HT-29 (cell line): ENCODE measurements around the gene OBSCN. TPM values are rescaled to one million over a fixed set of nuclear protein-coding genes. Genes with fewer than 3 reads are reported as not detected.
"Not testable (repeated sequence)": the region's sequence is repeated elsewhere in the genome, so short reads cannot be mapped to it uniquely, and the experiment has no call there.

Source experiments
- DNase-seq: peaks from one replicate; pipeline ENCODE4 v3.0.0-alpha.2; 2015; ENCODE audit warnings: low spot score
- total RNA-seq: library from RNA; depleted of rRNA; stranded (reverse); fragments of >200 nt; shearing (Covaris generic); gene quantifications from 2 replicates; pipeline ENCODE4 v1.2.3, GENCODE V29; 2014

The OBSCN gene
- total RNA-seq, 1 experiment from 2014 or later, result 16.7 TPM

DNA sequence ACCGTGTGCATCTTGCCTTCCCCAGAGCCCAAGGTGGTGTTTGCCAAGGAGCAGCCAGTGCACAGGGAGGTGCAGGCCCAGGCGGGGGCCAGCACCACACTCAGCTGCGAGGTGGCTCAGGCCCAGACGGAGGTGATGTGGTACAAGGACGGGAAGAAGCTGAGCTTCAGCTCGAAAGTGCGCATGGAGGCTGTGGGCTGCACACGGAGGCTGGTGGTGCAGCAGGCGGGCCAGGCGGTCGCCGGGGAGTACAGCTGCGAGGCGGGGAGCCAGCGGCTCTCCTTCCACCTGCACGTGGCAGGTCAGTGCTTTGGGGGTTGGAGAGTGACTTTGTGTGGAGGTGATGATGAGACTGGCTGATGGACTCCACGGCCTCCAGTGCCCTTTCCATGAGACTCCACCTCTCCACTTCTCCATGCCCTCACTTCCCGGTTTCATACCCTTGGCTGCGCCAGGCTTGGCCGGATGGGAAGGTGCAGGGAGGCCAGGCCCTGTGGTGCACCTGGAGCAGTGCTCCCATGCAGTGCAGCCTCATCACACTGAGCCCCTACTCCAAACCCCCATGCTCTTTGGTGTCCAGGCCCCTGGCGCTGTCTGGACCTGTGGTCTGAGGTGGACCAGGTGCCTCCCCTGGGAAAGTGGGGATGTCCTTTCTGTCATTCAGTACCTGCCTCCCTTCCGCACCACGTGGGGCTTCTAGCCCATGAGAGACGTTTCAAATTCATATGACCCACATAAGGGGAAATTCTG, 49.0 kb downstream of the OBSCN start:
- DNase-seq, result no peak

DNA sequence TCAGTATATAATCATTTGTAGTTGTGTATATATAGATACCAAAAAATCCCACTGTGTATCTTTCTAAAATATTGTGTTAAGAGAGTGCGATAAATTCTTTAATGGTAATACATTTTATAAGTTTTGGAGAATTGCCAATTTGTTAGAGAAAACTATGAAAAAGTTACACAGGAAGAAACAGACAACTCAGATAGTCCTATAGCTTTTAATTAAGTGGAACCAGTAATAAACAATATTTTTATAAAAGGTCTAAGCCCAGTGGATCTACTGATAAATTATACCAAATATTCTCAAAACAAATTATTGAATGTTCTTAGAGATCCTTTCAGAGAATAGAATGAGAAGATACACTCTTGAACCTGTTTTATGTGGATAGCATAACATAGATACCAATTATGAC, 50.6 kb downstream of the OBSCN start:
- DNase-seq, result no peak

DNA sequence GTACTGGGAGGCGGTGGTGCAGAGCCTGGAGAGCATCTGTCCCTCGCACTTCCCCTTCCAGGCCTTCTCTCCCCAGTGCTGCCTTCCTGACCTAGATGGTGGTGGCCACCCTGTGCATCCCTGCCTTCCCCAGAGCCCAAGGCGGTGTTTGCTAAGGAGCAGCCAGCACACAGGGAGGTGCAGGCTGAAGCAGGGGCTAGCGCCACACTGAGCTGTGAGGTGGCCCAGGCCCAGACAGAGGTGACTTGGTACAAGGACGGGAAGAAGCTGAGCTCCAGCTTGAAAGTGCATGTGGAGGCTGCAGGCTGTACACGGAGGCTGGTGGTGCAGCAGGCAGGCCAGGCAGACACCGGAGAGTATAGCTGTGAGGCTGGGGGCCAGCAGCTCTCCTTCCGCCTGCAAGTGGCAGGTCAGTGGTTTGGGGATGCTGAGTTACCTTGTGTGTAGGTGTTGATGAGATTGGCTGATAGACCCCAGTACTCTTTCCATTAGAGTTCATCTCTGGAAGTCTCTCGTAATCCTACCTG, 51.6 kb downstream of the OBSCN start:
- DNase-seq, result no peak

DNA sequence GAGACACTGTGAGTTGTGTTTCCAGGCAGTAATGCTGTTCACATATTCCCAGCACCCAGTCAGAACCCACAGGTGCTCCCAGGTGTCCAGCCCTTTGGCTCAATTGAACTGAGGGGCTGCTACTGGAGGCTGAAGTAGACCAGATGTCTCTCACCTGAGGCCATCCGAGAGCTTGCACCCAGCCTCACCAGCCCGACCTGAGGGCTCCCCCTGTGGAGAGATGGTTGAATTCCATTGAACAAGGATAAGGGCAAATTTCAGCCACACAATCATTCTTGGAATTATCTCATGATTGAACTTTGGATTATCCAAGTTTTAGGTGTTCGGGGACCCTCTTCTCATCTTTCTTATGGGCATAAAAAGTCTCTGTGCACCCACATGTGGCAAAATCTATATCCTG, 52.1 kb downstream of the OBSCN start:
- no peak for DNase-seq

DNA sequence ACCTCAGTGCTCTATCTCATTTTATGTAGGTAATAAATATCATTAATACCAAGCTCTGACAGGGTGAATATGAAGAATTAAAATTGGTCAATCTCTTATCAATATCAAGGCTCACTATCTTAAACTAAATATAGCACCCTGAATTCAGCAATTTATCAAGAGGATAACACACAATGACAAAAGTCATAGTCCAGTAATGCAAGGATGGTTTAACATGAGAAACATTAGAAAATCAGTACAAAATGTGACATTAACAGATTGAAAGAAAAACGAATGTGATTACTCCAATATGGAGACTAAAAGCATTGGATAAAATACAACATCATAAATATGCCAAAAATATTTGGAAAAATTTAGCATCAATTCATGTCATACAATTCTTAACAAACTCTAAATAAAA, 53.9 kb downstream of the OBSCN start:
- no peak for DNase-seq

DNA sequence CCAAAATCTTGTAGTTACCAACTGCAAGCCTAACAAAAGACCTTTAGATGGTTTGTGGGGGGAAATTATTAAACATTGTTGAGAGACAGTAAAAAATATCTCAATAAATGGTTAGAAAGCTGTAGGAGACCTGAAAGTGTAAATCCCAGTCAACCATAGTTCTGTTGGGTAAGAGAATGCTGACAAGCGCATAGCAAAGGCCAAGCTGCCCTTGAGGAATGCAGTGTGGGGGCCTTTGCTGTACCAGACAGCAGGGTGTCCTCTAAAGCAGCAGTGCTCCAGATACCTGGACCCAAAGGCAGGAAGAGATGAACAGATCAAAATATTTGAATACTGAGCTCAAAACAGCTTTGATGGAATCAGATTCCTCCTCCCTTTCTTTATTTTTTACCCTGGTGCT, 54.6 kb downstream of the OBSCN start:
- no peak for DNase-seq

DNA sequence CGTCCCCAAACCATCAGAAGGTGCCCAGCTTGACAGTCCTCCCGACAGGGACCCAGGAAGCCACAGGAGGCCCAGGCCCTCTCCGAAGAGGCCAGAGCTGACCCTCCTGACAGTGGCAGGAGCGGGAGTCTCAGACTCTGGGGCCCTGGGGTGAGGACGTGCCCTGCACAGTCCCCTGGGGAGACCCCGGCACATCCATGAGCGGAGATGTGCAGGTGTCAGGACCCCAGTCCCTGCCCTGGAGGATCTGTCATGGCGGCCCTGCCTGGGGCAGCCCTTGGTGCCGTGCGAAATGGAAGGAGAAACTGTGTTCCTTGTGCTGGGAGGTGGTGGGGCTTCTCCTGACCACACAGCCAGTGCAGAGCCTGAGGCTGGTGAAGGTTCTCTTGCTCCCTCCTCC, 55.8 kb downstream of the OBSCN start:
- no peak for DNase-seq

DNA sequence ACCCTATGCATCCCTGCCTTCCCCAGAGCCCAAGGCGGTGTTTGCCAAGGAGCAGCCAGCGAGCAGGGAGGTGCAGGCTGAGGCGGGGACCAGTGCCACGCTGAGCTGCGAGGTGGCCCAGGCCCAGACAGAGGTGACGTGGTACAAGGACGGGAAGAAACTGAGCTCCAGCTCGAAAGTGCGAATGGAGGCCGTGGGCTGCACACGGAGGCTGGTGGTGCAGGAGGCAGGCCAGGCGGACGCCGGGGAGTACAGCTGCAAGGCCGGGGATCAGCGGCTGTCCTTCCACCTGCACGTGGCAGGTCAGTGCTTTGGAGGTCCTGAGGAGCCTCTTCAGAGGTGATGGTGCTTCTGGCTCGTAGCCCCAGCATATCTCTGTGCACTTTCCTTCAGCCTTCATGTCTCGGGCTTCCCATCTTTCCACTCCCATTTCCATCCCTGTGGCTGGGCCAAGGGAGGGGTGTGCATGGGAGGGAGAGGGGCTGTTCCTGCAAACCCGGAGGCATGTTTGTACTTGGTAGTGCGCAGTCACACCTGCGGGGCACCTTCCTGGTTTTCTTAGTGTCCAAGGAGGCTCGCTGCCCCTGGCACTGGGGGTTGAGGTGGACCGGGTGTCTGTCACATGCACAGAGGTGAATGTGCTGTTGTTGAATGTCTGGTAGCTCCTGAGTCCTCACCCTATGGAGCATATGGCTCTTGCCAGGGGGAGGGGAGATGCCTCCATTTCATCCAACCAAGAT, 56.4 kb downstream of the OBSCN start:
- no peak for DNase-seq

DNA sequence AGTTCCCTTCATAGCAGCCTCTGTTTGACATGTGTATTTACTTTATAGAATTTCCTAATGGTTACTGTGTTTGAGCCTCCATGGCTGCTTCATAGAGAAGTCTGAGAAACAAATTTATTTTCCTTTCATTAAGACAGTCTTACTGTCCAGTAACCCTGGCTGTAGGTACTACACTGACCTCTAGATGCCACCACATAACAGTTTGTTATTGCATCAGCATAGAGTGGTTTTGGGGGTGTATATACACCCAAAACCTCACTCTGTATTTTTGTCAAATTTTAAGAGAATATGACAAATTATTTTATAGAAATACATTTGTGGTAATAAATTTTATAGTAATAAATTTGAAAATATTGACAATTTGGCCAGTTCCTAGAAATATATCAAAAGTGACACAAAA, 57.3 kb downstream of the OBSCN start:
- peak; percentile 16 for DNase-seq

DNA sequence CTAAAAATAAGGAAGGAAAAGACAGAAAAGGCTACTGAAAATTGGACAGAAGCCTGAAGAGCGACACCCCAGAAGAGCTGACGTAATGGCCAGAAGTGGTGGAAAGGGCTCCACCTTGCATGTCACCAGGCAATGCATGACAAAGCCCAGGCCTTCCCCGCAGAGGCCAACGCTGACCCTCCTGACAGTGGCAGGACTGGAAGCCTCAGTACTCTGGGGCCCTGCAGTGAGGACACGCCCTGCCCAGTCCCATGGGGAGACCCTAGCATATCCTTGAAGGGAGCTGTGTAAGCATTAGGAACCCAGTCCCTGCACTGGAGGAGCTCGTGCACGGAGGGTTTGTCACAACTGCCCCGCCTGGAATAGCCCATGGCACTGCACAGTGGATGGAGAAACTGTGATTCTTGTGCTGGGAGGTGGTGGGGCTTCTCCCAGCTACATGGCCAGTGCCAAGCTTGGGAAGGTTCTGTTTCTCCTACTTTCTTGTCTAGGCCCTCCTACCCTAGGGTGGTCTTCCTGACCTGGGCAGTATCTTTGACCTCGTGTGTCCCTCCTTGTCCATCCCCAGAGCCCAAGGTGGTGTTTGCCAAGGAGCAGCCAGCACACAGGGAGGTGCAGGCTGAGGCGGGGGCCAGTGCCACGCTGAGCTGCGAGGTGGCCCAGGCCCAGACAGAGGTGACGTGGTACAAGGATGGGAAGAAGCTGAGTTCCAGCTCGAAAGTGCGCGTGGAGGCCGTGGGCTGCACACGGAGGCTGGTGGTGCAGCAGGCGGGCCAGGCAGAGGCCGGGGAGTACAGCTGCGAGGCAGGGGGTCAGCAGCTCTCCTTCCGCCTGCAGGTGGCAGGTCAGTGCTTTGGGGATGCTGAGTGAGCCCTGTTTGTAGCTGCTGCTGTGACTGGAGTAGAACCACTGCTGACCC, 60.4 kb downstream of the OBSCN start:
- no peak for DNase-seq

DNA sequence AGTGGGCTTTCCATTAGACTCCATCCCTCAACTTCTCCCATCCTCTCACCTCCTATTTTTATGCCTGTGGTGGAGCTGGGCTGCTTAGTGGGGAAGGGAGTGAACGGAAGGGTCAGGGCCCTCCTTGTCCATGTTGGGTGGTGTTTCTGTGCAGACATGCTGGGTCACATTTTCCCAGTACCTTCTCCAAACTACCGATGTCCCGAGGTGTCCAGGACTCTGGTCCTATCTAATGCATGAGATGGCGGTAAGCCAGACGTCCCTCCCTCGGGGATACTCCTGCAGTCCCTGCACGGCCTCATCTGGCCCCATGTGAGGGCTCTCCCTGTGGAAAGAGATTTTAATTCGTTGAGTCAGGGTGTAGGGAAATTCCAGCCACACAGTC, 61.0 kb downstream of the OBSCN start:
- no peak for DNase-seq

DNA sequence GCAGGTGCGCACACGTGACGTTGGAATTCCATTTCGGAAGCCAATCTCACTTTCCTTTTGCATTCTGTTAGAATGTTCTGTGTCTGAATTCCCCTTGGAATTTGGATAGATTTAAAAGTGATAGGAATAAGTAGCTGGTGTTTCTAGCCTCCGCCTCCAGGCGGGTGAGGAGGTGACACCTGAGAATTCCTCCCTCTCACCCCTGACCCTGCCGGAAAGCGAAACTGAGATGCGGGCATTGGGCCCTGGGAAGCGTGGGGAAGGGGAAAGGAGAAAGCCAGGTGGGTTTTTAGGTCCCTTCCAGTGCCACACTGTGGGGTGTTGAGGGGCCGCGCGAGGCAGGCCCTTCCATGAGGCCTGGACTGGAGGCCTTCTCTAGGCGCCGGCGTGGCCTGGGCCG, 61.6 kb downstream of the OBSCN start:
- DNase-seq, result not testable (repeated sequence)

DNA sequence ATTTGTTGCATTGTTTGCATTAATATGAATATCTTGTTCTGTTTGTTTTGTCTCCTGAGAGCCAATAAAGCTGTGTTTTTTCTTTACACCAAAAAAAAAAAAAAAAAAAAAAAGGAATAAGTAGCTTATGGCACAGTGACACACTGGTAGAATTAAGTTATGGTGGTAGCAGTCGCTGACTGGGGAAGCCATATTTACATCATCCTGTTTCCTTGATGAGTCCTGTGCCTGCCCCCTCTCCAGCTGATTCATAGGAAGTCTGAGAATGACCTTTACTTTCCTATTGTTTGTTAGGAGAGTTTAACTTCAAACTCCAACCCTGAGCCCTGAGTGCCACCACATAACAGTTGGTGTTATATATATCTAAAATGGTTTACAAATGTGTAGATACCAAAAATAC, 62.2 kb downstream of the OBSCN start:
- DNase-seq, result no peak

DNA sequence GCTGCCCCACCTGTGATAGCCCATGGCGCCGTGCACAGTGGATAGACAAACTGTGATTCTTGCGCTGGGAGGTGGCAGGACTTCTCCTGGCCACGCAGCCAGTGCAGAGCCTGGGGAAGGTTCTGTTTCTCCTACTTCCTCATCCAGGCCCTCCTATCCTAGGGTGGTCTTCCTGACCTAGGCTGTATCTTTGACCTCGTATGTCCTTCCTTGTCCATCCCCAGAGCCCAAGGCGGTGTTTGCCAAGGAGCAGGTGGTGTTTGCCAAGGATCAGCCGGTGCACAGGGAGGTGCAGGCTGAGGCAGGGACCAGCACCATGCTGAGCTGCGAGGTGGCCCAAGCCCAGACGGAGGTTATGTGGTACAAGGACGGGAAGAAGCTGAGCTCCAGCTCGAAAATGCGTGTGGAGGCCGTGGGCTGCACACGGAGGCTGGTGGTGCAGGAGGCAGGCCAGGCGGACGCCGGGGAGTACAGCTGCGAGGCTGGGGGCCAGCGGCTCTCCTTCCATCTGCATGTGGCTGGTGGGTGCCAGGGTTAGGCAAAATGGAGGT, 63.9 kb downstream of the OBSCN start:
- DNase-seq, result no peak

DNA sequence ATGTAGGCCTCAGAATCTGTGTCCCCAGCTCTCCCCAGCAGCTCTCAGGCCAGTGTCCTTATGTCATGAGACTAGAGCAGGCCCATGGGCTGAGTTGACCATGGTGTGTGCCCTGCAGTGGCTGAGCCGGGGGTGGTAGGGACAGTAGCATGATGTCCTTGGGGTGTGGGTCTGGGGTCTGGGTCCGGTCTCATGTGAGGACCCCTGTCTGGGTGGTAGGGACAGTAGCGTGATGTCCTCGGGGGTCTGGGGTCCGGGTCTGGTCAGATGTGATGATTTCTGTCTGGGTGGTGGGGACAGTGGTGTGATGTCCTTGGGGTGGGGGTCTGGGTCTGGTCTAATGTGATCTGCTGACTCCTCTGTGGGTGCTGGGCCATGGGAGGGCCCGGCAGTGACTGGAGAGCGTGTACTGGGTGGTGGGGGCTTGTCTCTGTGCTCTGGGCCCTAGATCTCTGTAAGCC, 64.5 kb downstream of the OBSCN start:
- DNase-seq, result no peak

DNA sequence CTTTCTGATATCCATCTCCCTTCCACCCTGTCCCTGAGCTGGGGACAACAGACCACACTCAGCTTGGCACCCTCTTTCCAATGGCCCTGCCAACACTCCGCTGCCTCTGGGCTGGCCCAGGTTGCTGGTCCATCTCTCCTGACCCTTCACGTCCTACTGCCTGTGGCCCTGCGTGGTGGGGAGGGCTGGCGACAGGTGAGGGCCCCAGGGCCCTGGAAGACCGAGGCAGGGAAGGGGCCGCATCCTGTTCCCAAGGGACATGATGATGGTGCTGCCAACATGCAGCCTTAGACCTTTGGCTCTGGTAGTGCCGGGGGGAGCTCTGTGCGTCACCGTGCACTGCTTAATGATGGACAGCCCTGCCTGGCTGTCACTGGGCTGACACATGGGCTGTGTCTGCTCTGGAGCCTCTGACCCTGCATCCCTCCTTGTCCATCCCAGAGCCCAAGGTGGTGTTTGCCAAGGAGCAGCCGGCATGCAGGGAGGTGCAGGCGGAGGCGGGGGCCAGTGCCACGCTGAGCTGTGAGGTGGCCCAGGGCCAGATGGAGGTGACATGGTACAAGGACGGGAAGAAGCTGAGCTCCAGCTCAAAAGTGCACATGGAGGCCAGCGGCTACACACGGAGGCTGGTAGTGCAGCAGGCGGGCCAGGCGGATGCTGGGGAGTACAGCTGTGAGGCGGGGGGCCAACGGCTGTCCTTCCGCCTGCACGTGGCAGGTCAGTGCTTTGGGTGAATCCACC, 65.2 kb downstream of the OBSCN start:
- no peak for DNase-seq

DNA sequence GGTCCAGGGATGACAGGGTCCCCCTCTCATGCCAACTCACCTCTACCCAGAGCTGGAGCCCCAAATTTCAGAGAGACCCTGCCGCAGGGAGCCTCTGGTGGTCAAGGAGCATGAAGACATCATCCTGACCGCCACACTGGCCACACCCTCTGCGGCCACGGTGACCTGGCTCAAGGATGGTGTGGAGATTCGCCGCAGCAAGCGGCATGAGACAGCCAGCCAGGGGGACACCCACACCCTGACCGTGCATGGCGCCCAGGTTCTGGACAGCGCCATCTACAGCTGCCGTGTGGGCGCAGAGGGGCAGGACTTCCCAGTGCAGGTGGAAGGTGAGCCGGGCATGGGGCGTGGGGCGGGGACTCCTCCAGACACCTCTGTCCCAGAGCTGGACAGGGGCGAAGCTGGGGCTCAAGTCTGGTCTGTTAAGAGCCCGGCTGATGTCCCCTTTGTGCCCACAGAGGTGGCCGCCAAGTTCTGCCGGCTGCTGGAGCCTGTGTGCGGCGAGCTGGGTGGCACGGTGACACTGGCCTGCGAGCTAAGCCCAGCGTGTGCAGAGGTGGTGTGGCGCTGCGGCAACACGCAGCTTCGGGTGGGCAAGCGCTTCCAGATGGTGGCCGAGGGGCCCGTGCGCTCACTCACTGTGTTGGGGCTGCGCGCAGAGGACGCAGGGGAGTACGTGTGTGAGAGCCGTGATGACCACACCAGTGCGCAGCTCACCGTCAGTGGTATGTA, 66.0 kb downstream of the OBSCN start:
- no peak for DNase-seq

DNA sequence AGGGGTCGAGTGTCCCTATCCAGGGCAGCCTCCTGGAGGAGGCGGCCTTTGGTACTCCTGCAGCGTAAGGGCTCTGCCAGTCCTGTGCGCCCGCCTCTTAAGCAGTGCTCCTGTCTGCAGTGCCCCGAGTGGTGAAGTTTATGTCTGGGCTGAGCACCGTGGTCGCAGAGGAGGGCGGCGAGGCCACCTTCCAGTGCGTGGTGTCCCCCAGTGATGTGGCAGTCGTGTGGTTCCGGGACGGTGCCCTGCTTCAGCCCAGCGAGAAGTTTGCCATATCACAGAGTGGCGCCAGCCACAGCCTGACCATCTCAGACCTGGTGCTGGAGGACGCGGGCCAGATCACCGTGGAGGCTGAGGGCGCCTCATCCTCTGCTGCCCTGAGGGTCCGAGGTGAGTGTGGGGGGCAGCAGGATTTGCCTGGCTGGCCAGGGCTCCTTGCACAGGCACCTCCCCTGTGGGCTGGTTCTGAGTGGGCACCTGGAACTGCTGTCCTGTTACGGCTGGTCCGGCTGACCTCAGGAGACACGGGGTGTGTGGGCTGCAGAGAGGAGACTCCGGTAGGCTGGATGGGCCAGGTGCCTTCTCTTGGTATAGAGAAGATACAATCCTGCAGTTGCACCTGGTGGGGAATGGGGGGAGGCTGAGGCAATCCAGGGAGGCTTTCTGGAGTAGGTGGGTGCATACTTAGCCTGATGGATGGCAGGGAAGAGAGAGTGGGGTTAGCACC, 66.8 kb downstream of the OBSCN start:
- no peak for DNase-seq

DNA sequence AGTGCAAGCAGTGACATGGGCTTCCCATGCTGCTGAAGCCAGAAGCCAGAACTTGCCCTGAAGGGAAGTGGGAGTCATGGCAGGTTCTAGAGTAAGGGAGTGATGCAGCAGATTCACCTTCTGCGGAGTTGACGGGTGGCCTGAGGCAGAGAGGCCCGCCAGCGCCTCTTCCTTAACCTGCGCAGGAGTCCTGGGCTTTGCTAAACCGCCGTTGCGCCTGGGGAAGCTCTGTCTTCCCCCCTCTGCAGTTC, 67.3 kb downstream of the OBSCN start:
- DNase-seq, result no peak
